ENCODE results near the gene GBGT1. TPM values are rescaled to one million over a fixed set of nuclear protein-coding genes. Genes with fewer than 3 reads are reported as not detected.

GBGT1 gene
- total and polyA plus RNA-seq, 9 of the 15 experiments (the other 6 are each of a cell fraction or from before 2014, with no cell fraction given), result 0.55 to 25.8 (median 13.7) TPM

DNA sequence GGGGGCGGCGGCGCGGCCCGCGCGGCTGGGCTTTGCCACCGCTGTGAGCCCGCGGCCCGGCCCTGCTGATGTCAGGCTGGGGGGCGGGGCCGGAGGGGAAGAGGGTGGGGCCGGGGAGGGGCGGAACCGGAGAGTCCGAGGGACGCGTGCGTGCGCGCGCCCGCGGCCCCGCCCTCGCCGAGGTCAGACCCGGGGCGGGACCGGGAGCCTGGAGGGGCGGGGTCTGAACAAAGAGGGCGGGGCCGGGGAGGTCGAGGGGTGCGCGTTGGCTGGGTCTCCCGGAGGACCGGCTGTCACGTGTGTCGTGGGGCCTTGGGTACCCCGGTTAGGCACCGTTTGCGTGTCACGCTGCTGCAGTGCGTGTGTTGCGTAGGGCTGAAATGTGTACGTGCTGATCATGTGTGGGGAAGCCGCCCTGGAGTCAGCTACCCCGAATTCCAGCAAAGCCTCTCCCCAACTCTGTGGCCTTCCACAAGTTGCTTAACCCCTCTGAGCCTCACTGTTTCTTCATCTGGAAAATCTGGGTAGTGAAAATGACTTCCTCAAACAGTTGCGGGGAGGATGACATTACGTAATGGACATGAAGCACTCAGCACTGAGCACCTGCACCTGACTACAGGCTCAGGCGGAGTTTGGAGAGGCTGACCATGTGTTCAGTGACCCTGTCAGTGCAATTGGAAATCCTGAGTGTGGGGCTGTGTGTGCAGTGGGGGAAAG is 42.4 kb downstream of the GBGT1 start, which contains the start of gene RALGDS (continued):
- TF ChIP-seq, protein P1, sequence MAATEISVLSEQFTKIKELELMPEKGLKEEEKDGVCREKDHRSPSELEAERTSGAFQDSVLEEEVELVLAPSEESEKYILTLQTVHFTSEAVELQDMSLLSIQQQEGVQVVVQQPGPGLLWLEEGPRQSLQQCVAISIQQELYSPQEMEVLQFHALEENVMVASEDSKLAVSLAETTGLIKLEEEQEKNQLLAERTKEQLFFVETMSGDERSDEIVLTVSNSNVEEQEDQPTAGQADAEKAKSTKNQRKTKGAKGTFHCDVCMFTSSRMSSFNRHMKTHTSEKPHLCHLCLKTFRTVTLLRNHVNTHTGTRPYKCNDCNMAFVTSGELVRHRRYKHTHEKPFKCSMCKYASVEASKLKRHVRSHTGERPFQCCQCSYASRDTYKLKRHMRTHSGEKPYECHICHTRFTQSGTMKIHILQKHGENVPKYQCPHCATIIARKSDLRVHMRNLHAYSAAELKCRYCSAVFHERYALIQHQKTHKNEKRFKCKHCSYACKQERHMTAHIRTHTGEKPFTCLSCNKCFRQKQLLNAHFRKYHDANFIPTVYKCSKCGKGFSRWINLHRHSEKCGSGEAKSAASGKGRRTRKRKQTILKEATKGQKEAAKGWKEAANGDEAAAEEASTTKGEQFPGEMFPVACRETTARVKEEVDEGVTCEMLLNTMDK (IDR thresholded peaks at IDR 0.05; ENCODE audit: borderline replicate concordance, insufficient read depth, low read depth, low read length, poor library complexity, severe bottlenecking), result no peak
- peak; percentile 14; the same call in 1 of the 2 replicates for TF ChIP-seq SMARCA4 (IDR thresholded peaks at IDR 0.05)
- peak; percentile 36; the same call in 1 of the 2 replicates for TF ChIP-seq NCOA1 (IDR thresholded peaks at IDR 0.05; ENCODE audit: low read depth)
- no peak for TF ChIP-seq TRIM25 (IDR thresholded peaks at IDR 0.05; ENCODE audit: borderline replicate concordance)
- no peak for TF ChIP-seq ZBTB17 (CRISPR knock-in tag; IDR thresholded peaks at IDR 0.05)
- no peak for TF ChIP-seq HNRNPK (IDR thresholded peaks at IDR 0.05; ENCODE audit: low read depth, low read length, poor library complexity, severe bottlenecking)
- no peak for TF ChIP-seq IRF2 (CRISPR knock-in tag; IDR thresholded peaks at IDR 0.05)
- no peak for TF ChIP-seq PHB (CRISPR knock-in tag; IDR thresholded peaks at IDR 0.05)
- no peak for TF ChIP-seq ZBTB49 (CRISPR knock-in tag; IDR thresholded peaks at IDR 0.05; ENCODE audit: borderline replicate concordance)
- no peak for TF ChIP-seq ZNF282 (CRISPR knock-in tag; IDR thresholded peaks at IDR 0.05)
- no peak for TF ChIP-seq CREB5 (CRISPR knock-in tag; IDR thresholded peaks at IDR 0.05)
- TF ChIP-seq PTRF (tag; IDR thresholded peaks at IDR 0.05), result no peak
- TF ChIP-seq ZNF778 (CRISPR knock-in tag; IDR thresholded peaks at IDR 0.05), result no peak
- TF ChIP-seq PBX2 (CRISPR knock-in tag; IDR thresholded peaks at IDR 0.05; ENCODE audit: low read depth), result no peak
- no peak for TF ChIP-seq PBX2 (tag; conservative IDR thresholded peaks at IDR 0.05; ENCODE audit: low read depth)
- no peak for TF ChIP-seq SAFB2 (IDR thresholded peaks at IDR 0.05; ENCODE audit: borderline replicate concordance, low read depth, low read length, severe bottlenecking)
- no peak for TF ChIP-seq ZNF780A (CRISPR knock-in tag; IDR thresholded peaks at IDR 0.05)

All from K562 (cell line).